Peyer's patch (tissue), 4 donors: ENCODE measurements around the gene NEK5.
"Not testable (repeated sequence)": the region's sequence is repeated elsewhere in the genome, so short reads cannot be mapped to it uniquely, and the experiment has no call there.

Source experiments
- CTCF ChIP-seq, 6 experiments: fragments of 450-650 bp in 4 of 6; fragments of 200-600 bp in 2 of 6; sonication (generic) in 1 of 6; IDR thresholded peaks; one replicate each; pipeline ENCODE4 v1.5.1; 2017 to 2019; ENCODE audit warnings: antibody characterized with exemption in 6 of 6, mild to moderate bottlenecking in 3 of 6, moderate library complexity in 1 of 6
- POLR2A ChIP-seq, 2 donors: fragments of 450-650 bp; IDR thresholded peaks; one replicate each; pipeline ENCODE4 v1.5.1; 2017; ENCODE audit warnings: antibody characterized with exemption in 2 of 2, mild to moderate bottlenecking in 2 of 2, moderate library complexity in 2 of 2

DNA sequence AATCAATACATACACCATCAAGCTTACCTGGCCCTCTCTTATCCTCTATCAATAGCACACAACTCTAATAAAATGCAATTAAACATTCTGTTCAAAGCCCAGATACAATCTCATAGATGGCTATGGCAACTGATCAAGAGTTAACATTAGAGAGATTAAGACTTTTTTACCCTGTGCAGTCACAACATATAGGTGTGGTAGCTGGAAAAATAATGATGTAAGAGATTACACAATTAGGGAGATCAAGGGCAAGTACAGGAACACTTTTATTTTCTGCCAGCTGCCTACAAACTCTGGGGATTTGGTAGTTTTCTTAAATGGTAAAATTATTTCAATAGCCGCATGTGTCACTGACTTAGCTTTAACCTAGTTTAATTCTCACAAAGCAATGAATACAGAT is 42.8 kb upstream of the NEK5 start:
- TF ChIP-seq CTCF, POLR2A (IDR thresholded peaks at IDR 0.05): not testable (repeated sequence)
